Rectal smooth muscle tissue (tissue), 1 donor: ENCODE results near the gene CRY2.

ENCODE experiments used
- H3K27ac ChIP-seq: one replicate; pipeline ENCODE4 v1.7.0; 2013; ENCODE audit warnings: low read depth, low read length, inconsistent platforms
- H3K27me3 ChIP-seq: one replicate; pipeline ENCODE4 v1.7.0; 2013; ENCODE audit warnings: low read length; ENCODE audit not compliant: control insufficient read depth, insufficient read depth
- H3K36me3 ChIP-seq: one replicate; pipeline ENCODE4 v1.7.0; 2013; ENCODE audit warnings: low read length; ENCODE audit not compliant: control insufficient read depth, insufficient read depth
- H3K4me1 ChIP-seq: one replicate; pipeline ENCODE4 v1.7.0; 2013; ENCODE audit warnings: low read length; ENCODE audit not compliant: control insufficient read depth, insufficient read depth
- H3K4me3 ChIP-seq: one replicate; pipeline ENCODE4 v1.7.0; 2013; ENCODE audit warnings: low read length
- H3K9ac ChIP-seq: one replicate; pipeline ENCODE4 v1.7.0; 2013; ENCODE audit warnings: low read length

Gene CRY2

GRCh38 chr11:45846974-45847910 is at the start of gene CRY2:
Gene CRY2, plus strand, starts transcription at chr11:45847475. Its CDS starts 16 bp downstream, at chr11:45847491.
- peak within 1 kb of the TSS; percentile 97 for H3K9ac ChIP-seq
- peak within 1 kb of the TSS; percentile 98 for H3K27ac ChIP-seq
- H3K4me3 ChIP-seq: peak within 1 kb of the TSS; percentile 93
- H3K27me3 ChIP-seq: no peaks in the 10 kb centered on the region
- H3K4me1 ChIP-seq: peaks cover 24% of the 10 kb centered on the region
- no peaks in the 10 kb centered on the region for H3K36me3 ChIP-seq

DNA sequence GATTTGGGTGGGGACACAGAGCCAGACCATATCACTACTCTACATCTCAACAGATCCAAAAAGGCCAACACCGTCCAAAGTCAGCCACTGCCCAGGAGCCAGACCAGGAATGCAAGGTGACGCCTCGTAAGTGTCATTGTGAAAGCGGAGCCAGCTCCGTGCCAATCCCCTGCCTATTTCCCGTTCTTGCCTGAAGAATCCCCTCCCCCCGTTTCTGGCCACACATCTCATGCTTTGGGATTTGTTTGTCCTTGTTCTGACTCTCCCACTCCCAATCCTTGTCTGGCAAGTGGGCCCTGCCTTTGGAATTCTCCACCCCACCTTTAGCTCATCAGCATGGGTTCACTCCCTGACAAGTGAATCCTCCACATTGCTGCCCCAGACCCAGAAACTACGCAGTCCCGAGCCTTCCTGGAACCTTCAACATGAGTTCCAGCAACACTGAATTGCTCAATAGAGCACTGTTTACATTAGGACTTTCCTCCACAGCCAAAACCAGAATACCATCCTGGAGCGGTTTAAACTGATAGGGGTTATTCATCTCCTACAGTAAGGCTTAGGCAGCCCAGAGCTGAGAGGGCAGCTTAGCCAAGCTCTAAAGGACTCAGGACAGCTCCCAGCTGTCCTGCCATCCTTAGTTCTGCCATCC is 48.4 kb upstream of the CRY2 start:
- Histone ChIP-seq H3K4me1 (no peaks in the 10 kb centered on the region), H3K4me3 (no peak overlapping the region), H3K27me3 (no peaks in the 10 kb centered on the region), H3K36me3 (no peaks in the 10 kb centered on the region), H3K9ac (no peak overlapping the region), H3K27ac (no peak overlapping the region)

- no peaks in the 10 kb centered on the region for H3K36me3 ChIP-seq
- no peaks in the 10 kb centered on the region for H3K27me3 ChIP-seq
- no peak overlapping the region for H3K4me3 ChIP-seq
- no peaks in the 10 kb centered on the region for H3K4me1 ChIP-seq
- H3K27ac ChIP-seq: no peak overlapping the region
- H3K9ac ChIP-seq: no peak overlapping the region
Measured at GRCh38 chr11:45799562-45799961, 47.7 kb upstream of the CRY2 start.

- Histone ChIP-seq H3K9ac (no peak overlapping the region), H3K4me3 (no peak overlapping the region), H3K4me1 (no peaks in the 10 kb centered on the region), H3K27me3 (no peaks in the 10 kb centered on the region), H3K36me3 (no peaks in the 10 kb centered on the region), H3K27ac (no peak overlapping the region)
Measured at GRCh38 chr11:45800261-45800660, 47.0 kb upstream of the CRY2 start.

- H3K9ac ChIP-seq: peak overlapping the region; percentile 32
- H3K4me3 ChIP-seq: no peak overlapping the region
- no peaks in the 10 kb centered on the region for H3K27me3 ChIP-seq
- H3K27ac ChIP-seq: no peak overlapping the region
- peaks cover 12% of the 10 kb centered on the region for H3K4me1 ChIP-seq
- H3K36me3 ChIP-seq: no peaks in the 10 kb centered on the region
Measured at GRCh38 chr11:45801723-45802315, 45.5 kb upstream of the CRY2 start.

DNA sequence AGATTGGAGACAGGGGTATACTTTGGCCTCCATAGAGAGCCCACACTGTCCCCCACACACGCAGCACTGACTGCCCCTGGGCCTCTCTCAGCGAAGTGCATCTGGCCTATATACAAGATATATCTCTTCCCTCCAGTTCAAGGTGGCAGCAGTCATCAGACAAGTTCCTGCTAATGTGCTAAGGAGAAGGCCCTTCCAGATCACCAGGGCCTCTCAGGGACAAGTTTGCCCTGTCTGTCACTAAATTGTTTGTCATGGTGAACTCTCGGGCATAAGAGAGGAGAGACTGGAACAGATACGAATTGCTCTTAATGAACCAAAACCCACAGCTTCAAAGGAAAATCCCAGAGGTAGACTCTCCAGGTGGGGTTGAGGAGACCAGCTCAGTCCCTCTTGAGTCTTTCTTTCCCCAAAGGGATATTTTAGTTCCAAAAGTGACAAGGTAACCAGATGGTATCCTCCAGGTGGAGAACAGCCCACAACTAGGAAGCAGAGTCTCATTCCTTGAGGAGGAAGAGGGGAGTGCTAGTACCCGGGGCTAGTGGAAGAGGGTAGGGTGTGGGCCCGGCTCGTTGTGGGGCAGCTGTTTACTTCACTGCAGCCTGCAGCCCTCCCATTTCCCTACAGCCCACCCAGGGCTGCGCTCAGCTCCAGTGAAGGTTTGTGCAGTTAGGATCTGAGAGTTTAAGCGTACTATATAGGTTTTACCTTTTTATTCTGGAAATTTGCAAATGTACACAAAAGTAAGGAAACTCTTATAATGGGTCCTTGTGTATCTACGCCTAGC is 44.6 kb upstream of the CRY2 start:
- Histone ChIP-seq H3K36me3 (no peaks in the 10 kb centered on the region), H3K27ac (no peak overlapping the region), H3K27me3 (no peaks in the 10 kb centered on the region), H3K4me1 (peaks cover 20% of the 10 kb centered on the region), H3K9ac (peak overlapping the region; percentile 32), H3K4me3 (no peak overlapping the region)

- Histone ChIP-seq H3K9ac (peak overlapping the region; percentile 80), H3K4me3 (peak overlapping the region; percentile 91), H3K36me3 (peaks cover under 1% of the 10 kb centered on the region), H3K27ac (peak overlapping the region; percentile 82), H3K27me3 (no peaks in the 10 kb centered on the region), H3K4me1 (peaks cover 22% of the 10 kb centered on the region)
Measured at GRCh38 chr11:45803971-45804760, 43.1 kb upstream of the CRY2 start.

GRCh38 chr11:45804761-45805304 is 42.4 kb upstream of the CRY2 start, which contains the start of gene SLC35C1:
Gene SLC35C1, plus strand, starts transcription at chr11:45805149. Its CDS starts 653 bp downstream, at chr11:45805802.
- Histone ChIP-seq H3K4me3 (peak within 1 kb of the TSS; percentile 91), H3K36me3 (peaks cover 3% of the 10 kb centered on the region), H3K27ac (peak within 1 kb of the TSS; percentile 82), H3K27me3 (no peaks in the 10 kb centered on the region), H3K9ac (peak within 1 kb of the TSS; percentile 81), H3K4me1 (peaks cover 22% of the 10 kb centered on the region)

DNA sequence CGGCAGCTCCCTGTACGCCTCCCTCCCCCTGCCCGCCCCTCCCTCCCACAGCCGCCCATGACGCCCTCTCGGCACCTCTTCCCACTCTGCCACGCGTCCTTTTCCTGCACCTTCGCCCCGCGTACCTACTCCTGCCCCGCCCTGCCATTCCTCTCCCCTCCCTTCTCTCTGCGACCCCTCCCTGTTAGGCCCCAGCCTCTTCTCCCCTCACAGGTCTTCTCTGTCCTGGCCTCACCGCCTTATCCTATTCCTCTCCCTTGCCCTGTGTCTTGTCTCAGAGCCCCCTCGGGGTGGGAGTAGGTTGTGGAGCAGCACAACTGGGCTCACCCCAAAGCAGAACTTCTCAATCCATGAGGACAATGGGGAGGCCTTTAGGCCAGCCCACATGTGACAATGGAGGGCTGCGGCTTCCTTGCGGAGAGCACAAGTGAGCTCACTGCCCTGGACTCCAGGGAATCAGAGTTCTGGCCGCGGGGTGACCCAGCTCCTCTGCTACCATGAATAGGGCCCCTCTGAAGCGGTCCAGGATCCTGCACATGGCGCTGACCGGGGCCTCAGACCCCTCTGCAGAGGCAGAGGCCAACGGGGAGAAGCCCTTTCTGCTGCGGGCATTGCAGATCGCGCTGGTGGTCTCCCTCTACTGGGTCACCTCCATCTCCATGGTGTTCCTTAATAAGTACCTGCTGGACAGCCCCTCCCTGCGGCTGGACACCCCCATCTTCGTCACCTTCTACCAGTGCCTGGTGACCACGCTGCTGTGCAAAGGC is 41.8 kb upstream of the CRY2 start:
- Histone ChIP-seq H3K27ac (peak overlapping the region; percentile 64), H3K36me3 (peaks cover 3% of the 10 kb centered on the region), H3K4me1 (peaks cover 22% of the 10 kb centered on the region), H3K4me3 (peak overlapping the region; percentile 91), H3K9ac (peak overlapping the region; percentile 81), H3K27me3 (no peaks in the 10 kb centered on the region)

DNA sequence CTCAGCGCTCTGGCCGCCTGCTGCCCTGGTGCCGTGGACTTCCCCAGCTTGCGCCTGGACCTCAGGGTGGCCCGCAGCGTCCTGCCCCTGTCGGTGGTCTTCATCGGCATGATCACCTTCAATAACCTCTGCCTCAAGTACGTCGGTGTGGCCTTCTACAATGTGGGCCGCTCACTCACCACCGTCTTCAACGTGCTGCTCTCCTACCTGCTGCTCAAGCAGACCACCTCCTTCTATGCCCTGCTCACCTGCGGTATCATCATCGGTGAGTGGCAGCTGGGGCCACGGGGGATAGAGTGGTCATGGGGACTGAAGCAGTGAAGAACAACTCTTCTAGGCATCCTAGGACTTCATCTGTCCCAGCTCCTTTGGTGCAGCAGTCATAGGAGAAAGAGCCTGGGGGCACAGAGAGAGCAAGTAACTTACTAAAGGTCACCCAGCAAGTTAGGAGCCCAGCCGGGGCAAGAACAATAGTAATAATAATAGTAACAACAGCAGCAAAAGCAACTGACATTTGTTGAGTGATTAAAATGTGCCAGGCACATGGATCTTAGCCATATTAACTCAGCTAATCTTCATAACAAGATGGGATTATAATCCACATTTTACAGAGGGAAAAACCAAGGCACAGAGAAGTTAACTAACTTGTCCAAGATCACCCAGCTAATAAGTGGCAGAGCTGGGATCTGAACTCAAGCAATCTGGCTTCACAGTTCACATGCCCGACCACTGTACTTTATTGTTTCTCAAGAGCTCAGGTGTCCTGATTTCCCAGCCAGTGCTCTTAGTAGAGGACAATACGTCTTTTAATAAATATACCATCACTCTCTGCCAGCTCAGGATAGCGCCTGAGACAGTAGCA is 41.0 kb upstream of the CRY2 start:
- no peaks in the 10 kb centered on the region for H3K27me3 ChIP-seq
- H3K9ac ChIP-seq: no peak overlapping the region
- peaks cover 22% of the 10 kb centered on the region for H3K4me1 ChIP-seq
- peaks cover 9% of the 10 kb centered on the region for H3K36me3 ChIP-seq
- peak overlapping the region; percentile 91 for H3K4me3 ChIP-seq
- H3K27ac ChIP-seq: no peak overlapping the region
